HL-60 (cell line): Measurements from ENCODE around the gene LRRC8C.

Experiments used
- DNase-seq, 2 experiments: peaks; one replicate each; pipeline ENCODE4 v3.0.0-alpha.2; 2010 to 2020; ENCODE audit warnings: low read depth in 1 of 2, low spot score in 1 of 2
- H3K27ac ChIP-seq: fragments of 250-450 bp; sonication (Bioruptor Pico); replicated peaks from 2 replicates; pipeline ENCODE4 v1.5.1; 2020; ENCODE audit warnings: mild to moderate bottlenecking, moderate library complexity
- H3K27me3 ChIP-seq: fragments of 250-450 bp; sonication (Bioruptor Pico); 2 replicates; pipeline ENCODE4 v1.5.1; 2021; ENCODE audit warnings: mild to moderate bottlenecking, moderate library complexity; ENCODE audit not compliant: insufficient read depth, poor library complexity, severe bottlenecking
- H3K4me3 ChIP-seq: replicated peaks from 2 replicates; pipeline ENCODE4 v1.5.1; 2011; ENCODE audit warnings: mild to moderate bottlenecking, control low read depth, low read length; ENCODE audit not compliant: insufficient read depth
- GABPA ChIP-seq: IDR thresholded peaks from 2 replicates; pipeline ENCODE4 v1.6.1; 2012; ENCODE audit warnings: low read depth
- POLR2AphosphoS5 ChIP-seq: IDR thresholded peaks from 2 replicates; pipeline ENCODE4 v1.6.1; 2012; ENCODE audit warnings: low read depth
- SPI1 ChIP-seq: IDR thresholded peaks from 2 replicates; pipeline ENCODE4 v1.6.1; 2012; ENCODE audit warnings: low read depth, mild to moderate bottlenecking, borderline replicate concordance
- TF ChIP-seq, protein P1 (sequence below): IDR thresholded peaks from one replicate; pipeline ENCODE4 v1.5.1; 2011; ENCODE audit warnings: low read length, control low read depth, inconsistent platforms; ENCODE audit not compliant: insufficient read depth
- TF ChIP-seq, protein P2 (sequence below): IDR thresholded peaks from 2 replicates; pipeline ENCODE4 v1.6.1; 2012; ENCODE audit warnings: low read depth; ENCODE audit not compliant: insufficient replicate concordance

LRRC8C gene

DNA sequence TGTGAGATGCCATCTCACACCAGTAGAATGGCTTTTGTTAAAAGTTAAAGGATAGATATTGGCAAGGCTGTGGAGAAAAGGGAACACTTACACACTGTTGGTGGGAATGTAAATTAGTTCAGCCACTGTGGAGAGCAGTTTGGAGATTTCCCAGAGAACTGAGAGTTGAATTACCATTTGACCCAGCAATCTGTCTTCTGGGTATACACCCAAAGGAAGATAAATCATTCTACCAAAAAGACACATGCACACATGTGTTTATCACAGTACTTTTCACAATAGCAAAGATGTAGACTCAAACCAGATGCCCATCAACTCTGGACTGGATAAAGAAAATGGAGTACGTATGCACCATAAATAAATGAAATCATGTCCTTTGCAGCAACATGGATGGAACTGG is 99.3 kb downstream of the LRRC8C start:
- DNase-seq: no peak
- no peak overlapping the region for H3K4me3 ChIP-seq
- TF ChIP-seq SPI1 (no peak), GABPA (no peak), POLR2AphosphoS5 (no peak)
- TF ChIP-seq, protein P1, sequence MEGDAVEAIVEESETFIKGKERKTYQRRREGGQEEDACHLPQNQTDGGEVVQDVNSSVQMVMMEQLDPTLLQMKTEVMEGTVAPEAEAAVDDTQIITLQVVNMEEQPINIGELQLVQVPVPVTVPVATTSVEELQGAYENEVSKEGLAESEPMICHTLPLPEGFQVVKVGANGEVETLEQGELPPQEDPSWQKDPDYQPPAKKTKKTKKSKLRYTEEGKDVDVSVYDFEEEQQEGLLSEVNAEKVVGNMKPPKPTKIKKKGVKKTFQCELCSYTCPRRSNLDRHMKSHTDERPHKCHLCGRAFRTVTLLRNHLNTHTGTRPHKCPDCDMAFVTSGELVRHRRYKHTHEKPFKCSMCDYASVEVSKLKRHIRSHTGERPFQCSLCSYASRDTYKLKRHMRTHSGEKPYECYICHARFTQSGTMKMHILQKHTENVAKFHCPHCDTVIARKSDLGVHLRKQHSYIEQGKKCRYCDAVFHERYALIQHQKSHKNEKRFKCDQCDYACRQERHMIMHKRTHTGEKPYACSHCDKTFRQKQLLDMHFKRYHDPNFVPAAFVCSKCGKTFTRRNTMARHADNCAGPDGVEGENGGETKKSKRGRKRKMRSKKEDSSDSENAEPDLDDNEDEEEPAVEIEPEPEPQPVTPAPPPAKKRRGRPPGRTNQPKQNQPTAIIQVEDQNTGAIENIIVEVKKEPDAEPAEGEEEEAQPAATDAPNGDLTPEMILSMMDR: no peak
- TF ChIP-seq, protein P2, sequence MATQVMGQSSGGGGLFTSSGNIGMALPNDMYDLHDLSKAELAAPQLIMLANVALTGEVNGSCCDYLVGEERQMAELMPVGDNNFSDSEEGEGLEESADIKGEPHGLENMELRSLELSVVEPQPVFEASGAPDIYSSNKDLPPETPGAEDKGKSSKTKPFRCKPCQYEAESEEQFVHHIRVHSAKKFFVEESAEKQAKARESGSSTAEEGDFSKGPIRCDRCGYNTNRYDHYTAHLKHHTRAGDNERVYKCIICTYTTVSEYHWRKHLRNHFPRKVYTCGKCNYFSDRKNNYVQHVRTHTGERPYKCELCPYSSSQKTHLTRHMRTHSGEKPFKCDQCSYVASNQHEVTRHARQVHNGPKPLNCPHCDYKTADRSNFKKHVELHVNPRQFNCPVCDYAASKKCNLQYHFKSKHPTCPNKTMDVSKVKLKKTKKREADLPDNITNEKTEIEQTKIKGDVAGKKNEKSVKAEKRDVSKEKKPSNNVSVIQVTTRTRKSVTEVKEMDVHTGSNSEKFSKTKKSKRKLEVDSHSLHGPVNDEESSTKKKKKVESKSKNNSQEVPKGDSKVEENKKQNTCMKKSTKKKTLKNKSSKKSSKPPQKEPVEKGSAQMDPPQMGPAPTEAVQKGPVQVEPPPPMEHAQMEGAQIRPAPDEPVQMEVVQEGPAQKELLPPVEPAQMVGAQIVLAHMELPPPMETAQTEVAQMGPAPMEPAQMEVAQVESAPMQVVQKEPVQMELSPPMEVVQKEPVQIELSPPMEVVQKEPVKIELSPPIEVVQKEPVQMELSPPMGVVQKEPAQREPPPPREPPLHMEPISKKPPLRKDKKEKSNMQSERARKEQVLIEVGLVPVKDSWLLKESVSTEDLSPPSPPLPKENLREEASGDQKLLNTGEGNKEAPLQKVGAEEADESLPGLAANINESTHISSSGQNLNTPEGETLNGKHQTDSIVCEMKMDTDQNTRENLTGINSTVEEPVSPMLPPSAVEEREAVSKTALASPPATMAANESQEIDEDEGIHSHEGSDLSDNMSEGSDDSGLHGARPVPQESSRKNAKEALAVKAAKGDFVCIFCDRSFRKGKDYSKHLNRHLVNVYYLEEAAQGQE: no peak
- H3K27ac ChIP-seq: no peak overlapping the region
- H3K27me3 ChIP-seq: no peaks in the 10 kb centered on the region

DNA sequence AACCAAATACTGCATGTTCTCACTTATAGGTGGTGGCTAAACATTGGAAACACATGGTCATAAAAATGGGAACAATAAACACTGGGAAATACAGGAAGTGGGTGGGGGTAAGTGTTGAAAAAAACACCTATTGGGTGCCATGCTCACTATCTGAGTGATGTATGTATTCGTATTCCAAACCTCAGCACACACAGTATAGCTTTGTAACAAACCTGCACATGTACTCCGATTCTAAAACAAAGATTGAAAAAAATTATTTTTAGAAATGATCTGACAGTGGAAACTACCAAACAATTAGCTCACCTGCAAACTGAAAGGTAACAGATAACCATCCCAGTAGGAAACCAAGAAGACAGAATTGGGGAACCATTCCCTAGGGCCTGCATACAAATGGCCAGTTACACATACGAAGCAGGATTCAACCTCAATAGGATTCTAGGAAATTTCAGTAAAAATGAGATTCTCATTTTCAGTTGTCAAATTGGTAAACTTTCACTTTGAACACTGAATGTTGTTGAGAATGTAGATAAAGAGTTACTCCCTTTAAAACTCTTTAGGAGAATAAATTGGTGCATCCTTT is 99.8 kb downstream of the LRRC8C start:
- DNase-seq: no peak
- H3K27me3 ChIP-seq: no peaks in the 10 kb centered on the region
- TF ChIP-seq, protein P2: no peak
- TF ChIP-seq SPI1 (no peak; the same call in 1 of the 2 replicates), GABPA (no peak), POLR2AphosphoS5 (no peak)
- TF ChIP-seq, protein P1: no peak

DNA sequence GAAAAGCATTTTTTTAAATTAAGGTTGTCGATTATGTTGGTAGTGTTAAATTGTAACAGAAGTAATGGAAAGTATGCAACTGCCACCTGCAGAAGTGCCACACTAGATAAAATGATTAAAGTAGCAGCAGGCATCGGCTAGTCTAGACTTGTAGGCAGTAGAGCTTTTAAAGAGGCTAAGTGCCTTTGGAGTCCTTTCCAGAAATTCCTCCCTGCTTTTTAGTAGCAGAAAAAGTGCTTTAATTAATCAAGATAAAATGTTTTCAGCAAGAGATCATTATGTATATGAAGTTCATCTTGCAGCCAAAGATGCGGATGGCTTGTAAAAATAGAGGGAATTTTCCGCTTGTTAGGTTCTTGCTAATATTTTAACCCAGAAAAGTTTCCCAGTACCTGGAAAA is 100.8 kb downstream of the LRRC8C start:
- no peak for DNase-seq
- Histone ChIP-seq H3K27me3 (no peaks in the 10 kb centered on the region), H3K27ac (no peak overlapping the region), H3K4me3 (no peak overlapping the region)
- TF ChIP-seq, protein P2: no peak
- no peak for TF ChIP-seq SPI1
- no peak for TF ChIP-seq GABPA
- TF ChIP-seq, protein P1: no peak
- TF ChIP-seq POLR2AphosphoS5: no peak

More for the DNA sequence above, 99.8 kb downstream of the LRRC8C start:
- Histone ChIP-seq H3K4me3 (no peak overlapping the region), H3K27ac (no peak overlapping the region)
